ENCODE measurements around the gene MACROD2. TPM values are rescaled to one million over a fixed set of nuclear protein-coding genes. Genes with fewer than 3 reads are reported as not detected.

Gene MACROD2
- polyA plus RNA-seq, 2 of the 4 experiments (the other 2 are of a cell fraction), result 0.96 to 1.3 TPM

DNA sequence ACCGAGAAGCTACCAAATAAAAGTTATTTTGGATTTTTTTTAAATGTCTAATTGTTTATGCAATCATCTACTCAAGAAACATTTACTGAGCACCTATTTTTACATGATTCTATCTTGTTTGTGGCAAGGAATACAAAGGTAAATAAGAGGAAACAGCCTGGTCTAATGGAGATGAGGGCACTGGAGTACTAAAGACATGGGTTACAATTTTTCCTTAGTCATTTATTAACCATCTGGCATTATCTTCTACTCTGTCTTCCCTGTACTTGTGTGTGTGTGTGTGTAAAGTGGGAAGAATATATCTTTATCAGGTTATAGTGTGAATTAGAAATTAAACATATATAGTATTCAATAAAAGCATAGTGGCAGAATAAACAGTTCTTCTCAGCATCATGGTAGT lies 797.6 kb downstream of the MACROD2 start (continued):
- TF ChIP-seq, protein P1, sequence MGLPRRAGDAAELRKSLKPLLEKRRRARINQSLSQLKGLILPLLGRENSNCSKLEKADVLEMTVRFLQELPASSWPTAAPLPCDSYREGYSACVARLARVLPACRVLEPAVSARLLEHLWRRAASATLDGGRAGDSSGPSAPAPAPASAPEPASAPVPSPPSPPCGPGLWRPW (IDR thresholded peaks at IDR 0.05), result no peak

- ATAC-seq, result no peak
- TF ChIP-seq ZFP36 (IDR thresholded peaks at IDR 0.05; ENCODE audit: borderline replicate concordance, partially characterized antibody) (no peak), CHD4 (IDR thresholded peaks at IDR 0.05; ENCODE audit: borderline replicate concordance) (no peak), BCL3 (IDR thresholded peaks at IDR 0.05) (no peak), PBX3 (IDR thresholded peaks at IDR 0.05) (no peak), POLR2A (IDR thresholded peaks at IDR 0.05; ENCODE audit: low read length) (no peak)
- TF ChIP-seq, protein P2, sequence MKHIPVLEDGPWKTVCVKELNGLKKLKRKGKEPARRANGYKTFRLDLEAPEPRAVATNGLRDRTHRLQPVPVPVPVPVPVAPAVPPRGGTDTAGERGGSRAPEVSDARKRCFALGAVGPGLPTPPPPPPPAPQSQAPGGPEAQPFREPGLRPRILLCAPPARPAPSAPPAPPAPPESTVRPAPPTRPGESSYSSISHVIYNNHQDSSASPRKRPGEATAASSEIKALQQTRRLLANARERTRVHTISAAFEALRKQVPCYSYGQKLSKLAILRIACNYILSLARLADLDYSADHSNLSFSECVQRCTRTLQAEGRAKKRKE (CRISPR knock-in tag; IDR thresholded peaks at IDR 0.05; ENCODE audit: low read depth), result no peak
- WGBS (ENCODE audit: missing lambda C conversion rate), result 70% methylated on average over 5 of the region's 5 CpGs
- no peak for DNase-seq (ENCODE audit: low read depth in 1 of 2, low spot score in 1 of 2)
- H3K4me3 ChIP-seq, result no peak overlapping the region
- no peaks in the 10 kb centered on the region for H3K9me3 ChIP-seq
- H3K27ac ChIP-seq, result no peak overlapping the region
- CTCF ChIA-PET, result no interaction called here
- no peak overlapping the region for H3K4me2 ChIP-seq
- POLR2A ChIA-PET, result no interaction called here
- no peak for FAIRE-seq
- H3K4me1 ChIP-seq, result no peaks in the 10 kb centered on the region
Observed at GRCh38 chr20:14799545-14800216, 804.4 kb downstream of the MACROD2 start.

DNA sequence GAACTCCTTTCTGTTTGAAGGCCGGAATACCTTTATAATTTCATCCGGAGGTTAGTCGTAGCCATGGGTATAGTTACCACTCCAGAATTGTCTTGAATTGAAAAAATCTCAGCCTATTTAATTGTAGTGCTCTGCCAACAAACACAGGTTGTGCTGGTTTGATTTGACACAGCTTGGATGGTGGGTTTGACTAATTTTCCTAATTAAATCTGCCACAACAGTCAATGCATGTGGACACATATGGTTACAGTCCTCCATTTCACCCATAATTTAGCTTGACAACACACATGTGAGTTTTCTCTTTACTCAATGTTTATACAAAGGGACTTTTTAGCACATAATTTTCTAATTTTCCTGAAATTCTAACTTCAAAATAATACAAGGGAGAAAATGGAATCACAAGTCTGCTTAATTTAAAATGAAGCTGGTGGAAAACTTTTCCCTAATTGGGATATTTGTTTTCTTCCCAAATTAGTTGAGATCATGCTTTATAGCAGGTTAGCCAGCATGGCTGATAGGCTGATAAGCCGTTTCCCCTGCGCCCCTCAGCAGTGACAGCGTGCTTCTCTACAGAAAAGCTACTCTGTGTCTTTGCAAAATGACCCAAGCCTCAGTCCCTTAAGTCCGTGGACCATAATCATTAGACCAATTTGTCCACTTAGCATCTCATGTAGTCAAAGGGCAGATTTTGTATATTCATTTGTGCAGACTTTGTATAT lies 805.5 kb downstream of the MACROD2 start:
- Histone ChIP-seq H3K9me3 (peaks cover 8% of the 10 kb centered on the region; the same call in 2 of the 3 replicates), H3K4me2 (no peak overlapping the region), H3K27ac (no peak overlapping the region), H3K4me1 (no peaks in the 10 kb centered on the region), H3K4me3 (no peak overlapping the region)
- TF ChIP-seq GATA3 (IDR thresholded peaks at IDR 0.05; ENCODE audit: borderline replicate concordance), result no peak
- TF ChIP-seq EP300 (IDR thresholded peaks at IDR 0.05), result no peak
- TF ChIP-seq FOSL2 (IDR thresholded peaks at IDR 0.05), result no peak
- no peak for TF ChIP-seq FOSL2 (CRISPR knock-in tag; IDR thresholded peaks at IDR 0.05)
- TF ChIP-seq ZFP36 (IDR thresholded peaks at IDR 0.05; ENCODE audit: borderline replicate concordance, partially characterized antibody), result no peak
- no peak for ATAC-seq
- ChIA-PET POLR2A (no interaction called here), CTCF (no interaction called here)
- WGBS (ENCODE audit: missing lambda C conversion rate), result 90% methylated on average over 7 of the region's 7 CpGs
- no peak for DNase-seq (ENCODE audit: low read depth in 1 of 2, low spot score in 1 of 2)
- no peak for FAIRE-seq

- H3K4me1 ChIP-seq, result no peaks in the 10 kb centered on the region
Observed at GRCh38 chr20:14801591-14802325, 806.4 kb downstream of the MACROD2 start.

More at GRCh38 chr20:14801591-14802325, 806.4 kb downstream of the MACROD2 start:
- ATAC-seq, result no peak
- ChIA-PET POLR2A (no interaction called here), CTCF (no interaction called here)
- H3K9me3 ChIP-seq, result peaks cover 17% of the 10 kb centered on the region
- H3K27ac ChIP-seq, result no peak overlapping the region
- no peak overlapping the region for H3K4me3 ChIP-seq
- no peak for DNase-seq (ENCODE audit: low read depth in 1 of 2, low spot score in 1 of 2)
- no peak for FAIRE-seq
- no peak overlapping the region for H3K4me2 ChIP-seq
- 79% methylated on average over 5 of the region's 5 CpGs for WGBS (ENCODE audit: missing lambda C conversion rate)
- TF ChIP-seq EP300 (IDR thresholded peaks at IDR 0.05), result no peak
- no peak for TF ChIP-seq NPAS2 (CRISPR knock-in tag; IDR thresholded peaks at IDR 0.05; ENCODE audit: borderline replicate concordance)
- TF ChIP-seq TP53 (CRISPR knock-in tag; IDR thresholded peaks at IDR 0.05), result no peak
- no peak for TF ChIP-seq ZC3H11A (IDR thresholded peaks at IDR 0.05)
- TF ChIP-seq POLR2AphosphoS2 (conservative IDR thresholded peaks at IDR 0.05; ENCODE audit: low read length), result no peak

Measured in A549 (cell line).